ENCODE data around the gene FBL.
"Not testable (repeated sequence)": the region's sequence is repeated elsewhere in the genome, so short reads cannot be mapped to it uniquely, and the experiment has no call there.

The FBL gene

GRCh38 chr19:39845933-39846677 lies at the start of gene FBL:
TSS of gene FBL (minus strand) at chr19:39846379. CDS start at chr19:39846300, 79 bp downstream.
- TF ChIP-seq CTCF (IDR thresholded peaks at IDR 0.05; ENCODE audit: insufficient read depth, low read length, poor library complexity, severe bottlenecking) (no peak), EZH2phosphoT487 (conservative IDR thresholded peaks at IDR 0.05; ENCODE audit: low read length) (no peak)
- H3F3A ChIP-seq (ENCODE audit: insufficient read depth): peaks cover 8% of the 10 kb centered on the region; the same call in 1 of the 2 replicates
- peak within 1 kb of the TSS; percentile 88 for H3K4me3 ChIP-seq (ENCODE audit: insufficient read depth, low read length, poor library complexity, severe bottlenecking)
- H4K20me1 ChIP-seq (ENCODE audit: low read depth, low read length): peaks cover 16% of the 10 kb centered on the region; the same call in 1 of the 2 replicates
- no peaks in the 10 kb centered on the region for H3K27me3 ChIP-seq (ENCODE audit: low read length)
- H3K9me2 ChIP-seq (replicated peaks; ENCODE audit: insufficient read depth, low read length): no peaks in the 10 kb centered on the region
- peak within 1 kb of the TSS; percentile 87 for H3K9ac ChIP-seq (ENCODE audit: low read length)
- peak within 1 kb of the TSS; percentile 87 for H3K4me2 ChIP-seq (ENCODE audit: low read depth, low read length, poor library complexity, severe bottlenecking)
- no peaks in the 10 kb centered on the region for H3K9me3 ChIP-seq (ENCODE audit: insufficient read depth, low read length)
- no peaks in the 10 kb centered on the region for H3K36me3 ChIP-seq (ENCODE audit: low read length)
- H2AFZ ChIP-seq (ENCODE audit: low read depth, low read length, severe bottlenecking): peak within 1 kb of the TSS; percentile 33
- peaks cover 50% of the 10 kb centered on the region for H3K79me2 ChIP-seq (ENCODE audit: insufficient read depth, low read length)
- peak within 1 kb of the TSS; percentile 45 for H3K27ac ChIP-seq (ENCODE audit: low read depth, low read length)

- not testable (repeated sequence) for H4K20me1 ChIP-seq (ENCODE audit: low read depth, low read length); H2AFZ ChIP-seq (ENCODE audit: low read depth, low read length, severe bottlenecking); H3K4me3 ChIP-seq (ENCODE audit: insufficient read depth, low read length, poor library complexity, severe bottlenecking); H3K36me3 ChIP-seq (ENCODE audit: low read length); H3K79me2 ChIP-seq (ENCODE audit: insufficient read depth, low read length); H3K9ac ChIP-seq (ENCODE audit: low read length); H3K27me3 ChIP-seq (ENCODE audit: low read length); H3F3A ChIP-seq (ENCODE audit: insufficient read depth); H3K4me2 ChIP-seq (ENCODE audit: low read depth, low read length, poor library complexity, severe bottlenecking); H3K27ac ChIP-seq (ENCODE audit: low read depth, low read length); H3K9me3 ChIP-seq (ENCODE audit: insufficient read depth, low read length); H3K9me2 ChIP-seq (replicated peaks; ENCODE audit: insufficient read depth, low read length)
Observed at GRCh38 chr19:39895096-39895495, 48.9 kb upstream of the FBL start.

GRCh38 chr19:39894236-39894606 lies 48.0 kb upstream of the FBL start:
- not testable (repeated sequence) for H3K9me3 ChIP-seq (ENCODE audit: insufficient read depth, low read length); H3K27me3 ChIP-seq (ENCODE audit: low read length); H3K9ac ChIP-seq (ENCODE audit: low read length); H3K79me2 ChIP-seq (ENCODE audit: insufficient read depth, low read length); H3K4me3 ChIP-seq (ENCODE audit: insufficient read depth, low read length, poor library complexity, severe bottlenecking); H4K20me1 ChIP-seq (ENCODE audit: low read depth, low read length); H3K4me2 ChIP-seq (ENCODE audit: low read depth, low read length, poor library complexity, severe bottlenecking); H2AFZ ChIP-seq (ENCODE audit: low read depth, low read length, severe bottlenecking); H3F3A ChIP-seq (ENCODE audit: insufficient read depth); H3K36me3 ChIP-seq (ENCODE audit: low read length); H3K9me2 ChIP-seq (replicated peaks; ENCODE audit: insufficient read depth, low read length); H3K27ac ChIP-seq (ENCODE audit: low read depth, low read length)

GRCh38 chr19:39893366-39894235 lies 47.4 kb upstream of the FBL start:
- not testable (repeated sequence) for H3K9me3 ChIP-seq (ENCODE audit: insufficient read depth, low read length); H3K79me2 ChIP-seq (ENCODE audit: insufficient read depth, low read length); H3K9me2 ChIP-seq (replicated peaks; ENCODE audit: insufficient read depth, low read length); H3K36me3 ChIP-seq (ENCODE audit: low read length); H3K27me3 ChIP-seq (ENCODE audit: low read length); H3K27ac ChIP-seq (ENCODE audit: low read depth, low read length); H2AFZ ChIP-seq (ENCODE audit: low read depth, low read length, severe bottlenecking); H4K20me1 ChIP-seq (ENCODE audit: low read depth, low read length); H3K4me2 ChIP-seq (ENCODE audit: low read depth, low read length, poor library complexity, severe bottlenecking); H3K9ac ChIP-seq (ENCODE audit: low read length); H3K4me3 ChIP-seq (ENCODE audit: insufficient read depth, low read length, poor library complexity, severe bottlenecking); H3F3A ChIP-seq (ENCODE audit: insufficient read depth)

GRCh38 chr19:39892506-39892902 lies 46.3 kb upstream of the FBL start:
- H4K20me1 ChIP-seq (ENCODE audit: low read depth, low read length); H3K9ac ChIP-seq (ENCODE audit: low read length); H3K27me3 ChIP-seq (ENCODE audit: low read length); H3K9me2 ChIP-seq (replicated peaks; ENCODE audit: insufficient read depth, low read length); H3F3A ChIP-seq (ENCODE audit: insufficient read depth); H3K4me2 ChIP-seq (ENCODE audit: low read depth, low read length, poor library complexity, severe bottlenecking); H3K4me3 ChIP-seq (ENCODE audit: insufficient read depth, low read length, poor library complexity, severe bottlenecking); H3K9me3 ChIP-seq (ENCODE audit: insufficient read depth, low read length); H3K36me3 ChIP-seq (ENCODE audit: low read length); H2AFZ ChIP-seq (ENCODE audit: low read depth, low read length, severe bottlenecking); H3K27ac ChIP-seq (ENCODE audit: low read depth, low read length); H3K79me2 ChIP-seq (ENCODE audit: insufficient read depth, low read length): not testable (repeated sequence)

GRCh38 chr19:39891660-39892505 lies 45.7 kb upstream of the FBL start:
- not testable (repeated sequence) for H3K27me3 ChIP-seq (ENCODE audit: low read length); H3K9me3 ChIP-seq (ENCODE audit: insufficient read depth, low read length); H4K20me1 ChIP-seq (ENCODE audit: low read depth, low read length); H3F3A ChIP-seq (ENCODE audit: insufficient read depth); H3K27ac ChIP-seq (ENCODE audit: low read depth, low read length); H3K4me3 ChIP-seq (ENCODE audit: insufficient read depth, low read length, poor library complexity, severe bottlenecking); H3K9ac ChIP-seq (ENCODE audit: low read length); H3K79me2 ChIP-seq (ENCODE audit: insufficient read depth, low read length); H3K36me3 ChIP-seq (ENCODE audit: low read length); H3K9me2 ChIP-seq (replicated peaks; ENCODE audit: insufficient read depth, low read length); H3K4me2 ChIP-seq (ENCODE audit: low read depth, low read length, poor library complexity, severe bottlenecking); H2AFZ ChIP-seq (ENCODE audit: low read depth, low read length, severe bottlenecking)

All from SU-DHL-6 (cell line).